Uterus (tissue), 2 donors: ENCODE results near the gene RARA.

Experiments used
- POLR2A ChIP-seq, 2 donors: fragments of 450-650 bp; IDR thresholded peaks; one replicate each; pipeline ENCODE4 v1.6.1; 2016; ENCODE audit warnings: antibody characterized with exemption in 2 of 2, mild to moderate bottlenecking in 1 of 2, moderate library complexity in 1 of 2
- TF ChIP-seq, protein P1 (sequence below), 4 experiments: fragments of 200-600 bp in 2 of 4; fragments of 450-650 bp in 2 of 4; sonication (generic) in 2 of 4; IDR thresholded peaks; one replicate each; pipeline ENCODE4 v1.5.1; 2016 to 2019; ENCODE audit warnings: antibody characterized with exemption in 4 of 4, mild to moderate bottlenecking in 2 of 4, moderate library complexity in 1 of 4

DNA sequence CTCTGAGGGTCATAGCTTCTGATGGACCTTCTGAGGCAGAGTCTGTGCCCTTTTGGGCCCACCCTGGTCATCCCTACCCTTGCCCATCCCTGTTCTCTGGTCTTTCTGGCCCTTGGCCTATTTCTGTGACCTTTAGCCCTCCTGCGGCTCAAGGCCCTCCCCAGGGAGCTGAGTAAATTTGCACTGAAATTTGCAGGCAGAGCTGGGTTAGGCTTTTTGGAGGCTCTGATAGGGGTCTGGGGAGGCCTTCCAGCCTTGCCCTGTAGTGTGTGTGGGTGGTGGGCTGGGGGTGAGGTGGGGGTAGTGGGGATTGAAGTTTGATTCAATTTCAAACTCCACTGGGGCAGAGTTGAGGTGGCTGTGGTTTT is 17.8 kb downstream of the RARA start:
- TF ChIP-seq POLR2A (IDR thresholded peaks at IDR 0.05), result no peak
- TF ChIP-seq, protein P1, sequence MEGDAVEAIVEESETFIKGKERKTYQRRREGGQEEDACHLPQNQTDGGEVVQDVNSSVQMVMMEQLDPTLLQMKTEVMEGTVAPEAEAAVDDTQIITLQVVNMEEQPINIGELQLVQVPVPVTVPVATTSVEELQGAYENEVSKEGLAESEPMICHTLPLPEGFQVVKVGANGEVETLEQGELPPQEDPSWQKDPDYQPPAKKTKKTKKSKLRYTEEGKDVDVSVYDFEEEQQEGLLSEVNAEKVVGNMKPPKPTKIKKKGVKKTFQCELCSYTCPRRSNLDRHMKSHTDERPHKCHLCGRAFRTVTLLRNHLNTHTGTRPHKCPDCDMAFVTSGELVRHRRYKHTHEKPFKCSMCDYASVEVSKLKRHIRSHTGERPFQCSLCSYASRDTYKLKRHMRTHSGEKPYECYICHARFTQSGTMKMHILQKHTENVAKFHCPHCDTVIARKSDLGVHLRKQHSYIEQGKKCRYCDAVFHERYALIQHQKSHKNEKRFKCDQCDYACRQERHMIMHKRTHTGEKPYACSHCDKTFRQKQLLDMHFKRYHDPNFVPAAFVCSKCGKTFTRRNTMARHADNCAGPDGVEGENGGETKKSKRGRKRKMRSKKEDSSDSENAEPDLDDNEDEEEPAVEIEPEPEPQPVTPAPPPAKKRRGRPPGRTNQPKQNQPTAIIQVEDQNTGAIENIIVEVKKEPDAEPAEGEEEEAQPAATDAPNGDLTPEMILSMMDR (IDR thresholded peaks at IDR 0.05), result no peak
